Gastrocnemius medialis (tissue), 4 donors: Measurements from ENCODE around the gene MARVELD2. TPM values are rescaled to one million over a fixed set of nuclear protein-coding genes. Genes with fewer than 3 reads are reported as not detected.
"Not testable (repeated sequence)": the region's sequence is repeated elsewhere in the genome, so short reads cannot be mapped to it uniquely, and the experiment has no call there.

Experiments
- ATAC-seq, 2 donors: fragments of 150-250 bp; one replicate each; pipeline ENCODE4 v1.9.1; 2016
- DNase-seq, 2 donors: peaks; one replicate each; pipeline ENCODE4 v3.0.0-alpha.2; 2019
- H3K27ac ChIP-seq, 4 donors: fragments of 200-600 bp; sonication (generic); 1 replicate in 1 of 4; 2 replicates in 3 of 4; pipeline ENCODE4 v1.5.1; 2016 to 2018; ENCODE audit warnings: mild to moderate bottlenecking in 2 of 4, moderate library complexity in 1 of 4
- H3K27me3 ChIP-seq, 3 donors: fragments of 200-600 bp; sonication (generic) in 2 of 3; 1 replicate in 1 of 3; 2 replicates in 2 of 3; pipeline versions ENCODE4 v1.5.1 to v1.6.0; 2016 to 2019; ENCODE audit warnings: mild to moderate bottlenecking in 1 of 3, moderate library complexity in 1 of 3
- H3K36me3 ChIP-seq, 2 donors: fragments of 200-600 bp; sonication (generic) in 1 of 2; one replicate each; pipeline ENCODE4 v1.5.1; 2017 to 2018
- H3K4me1 ChIP-seq, 2 donors: fragments of 200-600 bp; sonication (generic) in 1 of 2; one replicate each; pipeline ENCODE4 v1.5.1; 2016 to 2017; ENCODE audit warnings: mild to moderate bottlenecking in 2 of 2
- H3K4me3 ChIP-seq, 4 donors: fragments of 200-600 bp; sonication (generic) in 3 of 4; 1 replicate in 1 of 4; 2 replicates in 3 of 4; pipeline ENCODE4 v1.5.1; 2016 to 2019; ENCODE audit warnings: mild to moderate bottlenecking in 2 of 4
- H3K9me3 ChIP-seq, 3 donors: fragments of 200-600 bp; sonication (generic) in 2 of 3; 1 replicate in 1 of 3; 2 replicates in 2 of 3; pipeline ENCODE4 v1.5.1; 2016 to 2019
- POLR2A ChIP-seq, 2 donors: fragments of 450-650 bp; IDR thresholded peaks; one replicate each; pipeline ENCODE4 v1.6.1; 2017; ENCODE audit warnings: antibody characterized with exemption in 2 of 2, mild to moderate bottlenecking in 2 of 2, moderate library complexity in 2 of 2
- in situ Hi-C, 4 donors: fragments of 200-750 bp; cut with MboI; loops; one replicate each; pipeline versions ENCODE4 v1.15.0 to v1.8.0; 2017; ENCODE audit warnings: low sequenced_read_pairs in 4 of 4
- intact Hi-C: fragments of 100-400 bp; cut with DNase I; formaldehyde crosslinking; loops from one replicate; pipeline ENCODE4 v1.15.1; 2023; ENCODE audit warnings: low total_unique reads
- total RNA-seq, 4 donors: library from RNA; depleted of rRNA; stranded (reverse); fragments of >200 nt; gene quantifications; one replicate each; pipeline versions ENCODE4 v1.1.0 to v1.2.3, GENCODE V29; 2016
- TF ChIP-seq, protein P1 (sequence below), 5 experiments: fragments of 450-650 bp in 3 of 5; fragments of 200-600 bp in 2 of 5; sonication (generic) in 2 of 5; IDR thresholded peaks in 4 of 5; conservative IDR thresholded peaks in 1 of 5; 1 replicate in 4 of 5; 2 replicates in 1 of 5; pipeline ENCODE4 v1.5.1; 2016 to 2019; ENCODE audit warnings: antibody characterized with exemption in 5 of 5, mild to moderate bottlenecking in 3 of 5, moderate library complexity in 3 of 5

The MARVELD2 gene
- total RNA-seq, 4 donors from 2014 or later = 0.16 to 3.1 (median 1.4) TPM

DNA sequence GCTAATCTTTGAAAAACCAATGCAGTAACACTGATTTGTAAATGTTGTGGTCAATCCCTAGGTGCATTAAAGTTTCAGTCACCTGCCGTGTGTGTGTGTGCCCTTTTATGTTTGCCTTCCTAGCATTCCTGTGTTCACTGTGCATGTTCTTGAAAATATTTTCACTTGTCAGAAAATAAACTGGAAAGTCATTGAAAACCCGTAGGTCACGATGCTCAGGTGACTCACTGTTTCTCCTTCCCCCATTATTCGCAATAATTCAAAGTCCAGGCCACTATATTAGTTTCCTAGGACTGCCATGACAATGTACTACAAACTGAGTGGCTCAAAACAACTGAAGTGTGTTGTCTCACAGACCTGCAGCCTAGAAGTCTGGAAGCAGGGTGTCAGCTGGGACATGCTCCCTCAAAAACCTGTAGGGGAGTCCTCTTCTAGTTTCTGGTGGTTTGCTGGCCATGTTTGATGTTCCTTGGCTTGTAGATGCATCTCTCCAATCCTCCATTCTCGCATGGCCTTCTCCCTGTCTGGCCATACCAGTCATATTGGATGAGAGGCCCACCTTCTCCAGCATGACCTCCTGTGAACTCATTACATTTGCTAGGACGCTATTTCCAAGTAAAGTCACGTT, 29.3 kb downstream of the MARVELD2 start:
- TF ChIP-seq, protein P1, sequence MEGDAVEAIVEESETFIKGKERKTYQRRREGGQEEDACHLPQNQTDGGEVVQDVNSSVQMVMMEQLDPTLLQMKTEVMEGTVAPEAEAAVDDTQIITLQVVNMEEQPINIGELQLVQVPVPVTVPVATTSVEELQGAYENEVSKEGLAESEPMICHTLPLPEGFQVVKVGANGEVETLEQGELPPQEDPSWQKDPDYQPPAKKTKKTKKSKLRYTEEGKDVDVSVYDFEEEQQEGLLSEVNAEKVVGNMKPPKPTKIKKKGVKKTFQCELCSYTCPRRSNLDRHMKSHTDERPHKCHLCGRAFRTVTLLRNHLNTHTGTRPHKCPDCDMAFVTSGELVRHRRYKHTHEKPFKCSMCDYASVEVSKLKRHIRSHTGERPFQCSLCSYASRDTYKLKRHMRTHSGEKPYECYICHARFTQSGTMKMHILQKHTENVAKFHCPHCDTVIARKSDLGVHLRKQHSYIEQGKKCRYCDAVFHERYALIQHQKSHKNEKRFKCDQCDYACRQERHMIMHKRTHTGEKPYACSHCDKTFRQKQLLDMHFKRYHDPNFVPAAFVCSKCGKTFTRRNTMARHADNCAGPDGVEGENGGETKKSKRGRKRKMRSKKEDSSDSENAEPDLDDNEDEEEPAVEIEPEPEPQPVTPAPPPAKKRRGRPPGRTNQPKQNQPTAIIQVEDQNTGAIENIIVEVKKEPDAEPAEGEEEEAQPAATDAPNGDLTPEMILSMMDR (IDR thresholded peaks at IDR 0.05 in 4 of 5, conservative IDR thresholded peaks at IDR 0.05 in 1 of 5) = no peak
- no peak for TF ChIP-seq POLR2A (IDR thresholded peaks at IDR 0.05)
- no peak for ATAC-seq
- intact Hi-C loops = no loop called here

DNA sequence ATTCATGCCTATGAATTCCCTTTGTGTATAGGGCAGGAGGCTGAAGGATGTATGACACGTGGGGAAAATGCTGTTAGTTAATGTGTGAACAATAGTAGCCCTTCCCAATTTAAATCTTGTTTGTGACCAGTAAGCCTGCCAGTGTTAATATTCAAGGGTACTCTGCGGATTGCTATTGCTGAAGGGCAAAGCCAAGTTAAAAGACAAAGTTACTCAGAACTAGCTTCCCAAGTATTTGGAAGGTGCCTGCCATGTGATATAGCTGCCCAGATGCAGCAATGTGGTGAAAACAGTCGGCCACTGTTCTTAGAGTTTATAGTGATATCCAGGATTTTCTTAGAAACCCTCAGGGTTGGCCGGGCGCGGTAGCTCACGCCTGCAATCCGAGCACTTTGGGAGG, 34.6 kb downstream of the MARVELD2 start:
- ATAC-seq (no peak), DNase-seq (no peak)
- in situ Hi-C loops = no loop called here
- intact Hi-C loops = no loop called here
- Histone ChIP-seq H3K27me3 (no peaks in the 10 kb centered on the region), H3K4me3 (no peak overlapping the region), H3K36me3 (no peaks in the 10 kb centered on the region), H3K27ac (no peak overlapping the region), H3K4me1 (no peaks in the 10 kb centered on the region), H3K9me3 (no peaks in the 10 kb centered on the region)
- TF ChIP-seq, protein P1 (IDR thresholded peaks at IDR 0.05 in 4 of 5, conservative IDR thresholded peaks at IDR 0.05 in 1 of 5) = no peak
- TF ChIP-seq POLR2A (IDR thresholded peaks at IDR 0.05) = no peak

More for the DNA sequence above, 29.3 kb downstream of the MARVELD2 start:
- no peaks in the 10 kb centered on the region for H3K9me3 ChIP-seq
- no peaks in the 10 kb centered on the region for H3K36me3 ChIP-seq
- in situ Hi-C loops = no loop called here
- H3K27me3 ChIP-seq = no peaks in the 10 kb centered on the region
- H3K27ac ChIP-seq = no peak overlapping the region
- H3K4me3 ChIP-seq = no peak overlapping the region
- DNase-seq = no peak
- no peaks in the 10 kb centered on the region for H3K4me1 ChIP-seq

DNA sequence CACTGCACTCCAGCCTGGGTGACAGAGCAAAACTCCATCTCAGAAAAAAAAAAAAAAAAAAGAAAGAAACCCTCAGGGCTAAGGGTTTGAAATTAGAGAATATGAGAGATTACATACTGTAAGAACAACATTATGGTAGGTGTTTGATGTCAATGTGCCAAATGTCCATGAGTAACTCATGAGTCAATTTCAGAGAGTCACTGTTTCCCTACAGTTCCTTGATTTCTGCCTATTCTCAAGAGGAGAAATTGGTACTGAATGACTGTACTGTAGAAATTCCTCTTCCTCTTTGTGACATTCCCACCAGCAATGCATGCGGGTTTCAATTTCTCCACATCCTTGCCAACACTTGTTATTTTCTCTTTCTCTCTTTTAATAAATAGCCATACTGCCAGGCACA, 35.2 kb downstream of the MARVELD2 start:
- ATAC-seq (no peak), DNase-seq (no peak)
- intact Hi-C loops = no loop called here
- no peaks in the 10 kb centered on the region for H3K27me3 ChIP-seq
- no peaks in the 10 kb centered on the region for H3K36me3 ChIP-seq
- no peaks in the 10 kb centered on the region for H3K9me3 ChIP-seq
- in situ Hi-C loops = no loop called here
- no peak overlapping the region for H3K4me3 ChIP-seq
- TF ChIP-seq POLR2A (IDR thresholded peaks at IDR 0.05) = no peak
- TF ChIP-seq, protein P1 (IDR thresholded peaks at IDR 0.05 in 4 of 5, conservative IDR thresholded peaks at IDR 0.05 in 1 of 5) = no peak
- H3K4me1 ChIP-seq = no peaks in the 10 kb centered on the region
- no peak overlapping the region for H3K27ac ChIP-seq

DNA sequence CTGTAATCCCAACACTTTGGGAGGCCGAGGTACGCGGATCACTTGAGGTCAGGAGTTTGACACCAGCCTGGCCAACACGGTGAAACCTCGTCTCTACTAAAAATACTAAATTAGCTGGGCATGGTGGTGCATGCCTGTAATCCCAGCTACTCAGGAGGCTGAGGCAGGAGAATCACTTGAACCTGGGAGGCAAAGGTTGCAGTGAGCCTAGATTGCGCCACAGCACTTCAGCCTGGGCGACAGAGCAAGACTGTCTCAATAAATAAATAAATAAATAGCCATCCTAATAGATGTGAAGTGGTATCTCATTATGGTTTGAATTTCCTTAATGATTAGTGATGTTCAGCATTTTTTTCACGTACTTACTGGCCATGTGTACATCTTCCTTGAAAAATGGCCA, 35.6 kb downstream of the MARVELD2 start:
- H3K36me3 ChIP-seq, ATAC-seq, H3K4me1 ChIP-seq, intact Hi-C loops, H3K4me3 ChIP-seq, H3K27me3 ChIP-seq, DNase-seq, H3K9me3 ChIP-seq, H3K27ac ChIP-seq, in situ Hi-C loops: not testable (repeated sequence)

DNA sequence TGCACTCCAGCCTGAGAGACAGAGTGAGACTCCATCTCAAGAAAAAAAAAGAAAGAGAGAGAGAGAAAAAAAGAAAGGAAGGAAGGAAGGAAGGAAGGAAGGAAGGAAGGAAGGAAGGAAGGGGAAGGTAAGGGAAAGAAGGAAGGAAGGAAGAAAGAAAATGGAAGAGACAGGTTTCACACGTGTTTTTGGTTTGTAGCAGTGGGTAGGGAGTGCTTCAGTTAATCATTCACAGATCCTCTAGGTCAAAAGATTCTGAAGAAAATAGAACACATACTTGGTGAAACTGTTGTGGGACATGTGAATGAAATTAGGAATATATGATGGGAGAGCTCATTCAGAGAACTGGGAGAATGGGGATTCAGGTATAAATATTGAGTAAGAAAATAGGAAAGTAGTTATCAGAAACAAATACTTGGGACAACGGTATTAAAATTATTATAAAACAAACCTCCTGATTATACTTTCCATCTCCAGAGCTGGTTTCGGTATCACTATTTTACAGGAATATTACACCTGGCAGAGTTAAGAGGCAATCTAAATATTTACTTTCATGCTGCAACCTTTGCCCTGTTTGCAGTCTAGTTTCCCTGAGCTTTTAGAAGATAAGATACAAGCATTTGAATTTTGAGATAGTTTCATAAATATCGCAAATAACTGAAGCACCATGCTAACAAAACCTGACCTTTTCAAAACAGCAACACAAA, 37.2 kb downstream of the MARVELD2 start:
- DNase-seq = no peak
- Histone ChIP-seq H3K4me1 (no peaks in the 10 kb centered on the region), H3K36me3 (no peaks in the 10 kb centered on the region), H3K9me3 (no peaks in the 10 kb centered on the region), H3K27ac (no peak overlapping the region), H3K27me3 (no peaks in the 10 kb centered on the region), H3K4me3 (no peak overlapping the region)
- no peak for ATAC-seq
- in situ Hi-C loops (no loop called here), intact Hi-C loops (no loop called here)
- TF ChIP-seq, protein P1 (IDR thresholded peaks at IDR 0.05 in 4 of 5, conservative IDR thresholded peaks at IDR 0.05 in 1 of 5) = no peak
- TF ChIP-seq POLR2A (IDR thresholded peaks at IDR 0.05) = no peak

DNA sequence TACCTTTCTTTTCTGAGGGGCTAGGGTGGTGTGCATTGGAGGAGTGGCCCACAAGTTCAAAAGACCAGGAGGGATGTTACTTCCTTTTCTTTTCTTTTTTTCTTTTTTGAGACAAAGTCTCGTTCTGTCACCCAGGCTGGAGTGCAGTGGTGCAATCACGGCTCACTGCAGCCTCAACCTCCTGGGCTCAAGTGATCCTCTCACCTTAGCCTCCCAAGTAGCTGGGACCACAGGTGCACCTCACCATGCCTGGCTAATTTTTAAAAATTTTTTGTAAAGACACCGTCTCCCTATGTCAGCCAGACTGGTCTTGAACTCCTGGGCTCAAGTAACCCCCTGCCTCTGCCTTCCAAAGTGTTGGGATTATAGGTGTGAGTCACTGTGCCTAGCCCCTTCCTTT, 38.6 kb downstream of the MARVELD2 start:
- ATAC-seq, H3K4me1 ChIP-seq, H3K4me3 ChIP-seq, H3K9me3 ChIP-seq, H3K36me3 ChIP-seq, in situ Hi-C loops, DNase-seq, intact Hi-C loops, H3K27me3 ChIP-seq, H3K27ac ChIP-seq: not testable (repeated sequence)
